Tibial artery (tissue), 4 donors: Measurements from ENCODE around the gene GLI3.

Experiments used
- DNase-seq, 2 donors: peaks; one replicate each; pipeline ENCODE4 v3.0.0-alpha.2; 2019
- H3K27ac ChIP-seq, 2 donors: fragments of 200-600 bp; sonication (generic) in 1 of 2; 1 replicate in 1 of 2; 2 replicates in 1 of 2; pipeline ENCODE4 v1.5.1; 2018 to 2019; ENCODE audit warnings: mild to moderate bottlenecking in 1 of 2
- H3K27me3 ChIP-seq, 2 donors: fragments of 200-600 bp; sonication (generic) in 1 of 2; one replicate each; pipeline versions ENCODE4 v1.5.1 to v1.6.0; 2016 to 2019
- H3K36me3 ChIP-seq, 3 donors: fragments of 200-600 bp; sonication (generic) in 2 of 3; one replicate each; pipeline ENCODE4 v1.5.1; 2016 to 2019; ENCODE audit warnings: mild to moderate bottlenecking in 2 of 3
- H3K4me1 ChIP-seq, 4 donors: fragments of 200-600 bp; sonication (generic) in 2 of 4; 1 replicate in 3 of 4; 2 replicates in 1 of 4; pipeline ENCODE4 v1.5.1; 2016 to 2019
- H3K4me3 ChIP-seq, 2 donors: fragments of 200-600 bp; sonication (generic) in 1 of 2; 1 replicate in 1 of 2; 2 replicates in 1 of 2; pipeline ENCODE4 v1.5.1; 2018 to 2019; ENCODE audit warnings: mild to moderate bottlenecking in 2 of 2
- H3K9me3 ChIP-seq, 3 donors: fragments of 200-600 bp; sonication (generic) in 1 of 3; one replicate each; pipeline ENCODE4 v1.5.1; 2016 to 2019
- CTCF ChIP-seq, 2 experiments: fragments of 200-600 bp in 1 of 2; fragments of 450-650 bp in 1 of 2; IDR thresholded peaks; one replicate each; pipeline ENCODE4 v1.5.1; 2017 to 2019; ENCODE audit warnings: antibody characterized with exemption in 2 of 2, mild to moderate bottlenecking in 1 of 2, moderate library complexity in 1 of 2
- intact Hi-C: fragments of 100-400 bp; cut with DNase I; formaldehyde crosslinking; loops from one replicate; pipeline ENCODE4 v1.15.0; 2023; ENCODE audit warnings: low total_unique reads

Gene GLI3

GRCh38 chr7:41940760-41941343 lies 296.2 kb downstream of the GLI3 start:
- TF ChIP-seq CTCF (IDR thresholded peaks at IDR 0.05), result peak; percentile 81 to 88
- intact Hi-C loops, result loop anchor here (5.0 kb wide), 1 partner anchor 901 kb away; no protein-coding TSS in a partner anchor

GRCh38 chr7:41938371-41938770 lies 298.6 kb downstream of the GLI3 start:
- no peak for DNase-seq
- intact Hi-C loops, result no loop called here
- no peaks in the 10 kb centered on the region for H3K9me3 ChIP-seq
- no peak overlapping the region for H3K4me3 ChIP-seq
- TF ChIP-seq CTCF (IDR thresholded peaks at IDR 0.05), result no peak
- no peaks in the 10 kb centered on the region for H3K27me3 ChIP-seq
- no peaks in the 10 kb centered on the region for H3K36me3 ChIP-seq
- no peak overlapping the region for H3K27ac ChIP-seq
- peaks cover 0 to 26% (median 10%) of the 10 kb centered on the region in 4 donors for H3K4me1 ChIP-seq

More at GRCh38 chr7:41940760-41941343, 296.2 kb downstream of the GLI3 start:
- peaks cover 0 to 26% (median 10%) of the 10 kb centered on the region in 4 donors for H3K4me1 ChIP-seq
- no peaks in the 10 kb centered on the region for H3K27me3 ChIP-seq
- H3K36me3 ChIP-seq, result no peaks in the 10 kb centered on the region
- no peak overlapping the region for H3K4me3 ChIP-seq
- H3K9me3 ChIP-seq, result no peaks in the 10 kb centered on the region
- H3K27ac ChIP-seq, result no peak overlapping the region
- peak; percentile 51 to 77 for DNase-seq

GRCh38 chr7:41933427-41933826 lies 303.6 kb downstream of the GLI3 start:
- H3K4me3 ChIP-seq, result no peak overlapping the region
- no peak for DNase-seq
- no peaks in the 10 kb centered on the region for H3K36me3 ChIP-seq
- no peaks in the 10 kb centered on the region for H3K27me3 ChIP-seq
- no peaks in the 10 kb centered on the region for H3K4me1 ChIP-seq
- no peak for TF ChIP-seq CTCF (IDR thresholded peaks at IDR 0.05)
- intact Hi-C loops, result no loop called here
- H3K27ac ChIP-seq, result no peak overlapping the region
- H3K9me3 ChIP-seq, result no peaks in the 10 kb centered on the region

- intact Hi-C loops, result no loop called here
- DNase-seq, result no peak
- no peaks in the 10 kb centered on the region for H3K9me3 ChIP-seq
- no peak overlapping the region for H3K4me3 ChIP-seq
- H3K4me1 ChIP-seq, result no peaks in the 10 kb centered on the region
- H3K36me3 ChIP-seq, result no peaks in the 10 kb centered on the region
- no peak overlapping the region for H3K27ac ChIP-seq
- no peaks in the 10 kb centered on the region for H3K27me3 ChIP-seq
- no peak for TF ChIP-seq CTCF (IDR thresholded peaks at IDR 0.05)
Observed at GRCh38 chr7:41931263-41931646, 305.8 kb downstream of the GLI3 start.

- DNase-seq, result no peak
- no peaks in the 10 kb centered on the region for H3K27me3 ChIP-seq
- no peak for TF ChIP-seq CTCF (IDR thresholded peaks at IDR 0.05)
- no peaks in the 10 kb centered on the region for H3K4me1 ChIP-seq
- no peak overlapping the region for H3K4me3 ChIP-seq
- no peak overlapping the region for H3K27ac ChIP-seq
- intact Hi-C loops, result no loop called here
- no peaks in the 10 kb centered on the region for H3K9me3 ChIP-seq
- H3K36me3 ChIP-seq, result no peaks in the 10 kb centered on the region
Observed at GRCh38 chr7:41930538-41931262, 306.3 kb downstream of the GLI3 start.
